Measurements from ENCODE around the gene LTO1. TPM values are rescaled to one million over a fixed set of nuclear protein-coding genes. Genes with fewer than 3 reads are reported as not detected.

LTO1 gene
- total RNA-seq, 1 experiment from 2014 or later: 36.7 TPM

GRCh38 chr11:69695581-69695980 lies 20.4 kb upstream of the LTO1 start:
- H3K4me3 Mint-ChIP-seq (ENCODE audit: low read depth, unreplicated experiment): no peak overlapping the region
- H3K4me1 Mint-ChIP-seq (ENCODE audit: low read depth, unreplicated experiment): peaks cover 21% of the 10 kb centered on the region
- CTCF ChIA-PET: interaction anchor here (0.7 kb wide), 1 partner anchor 160 kb away, joined by 3 read pairs; no protein-coding TSS in a partner anchor
- intact Hi-C loops (cut with micrococcal nuclease; ENCODE audit: unreplicated experiment): no loop called here
- no peaks in the 10 kb centered on the region for H3K27me3 Mint-ChIP-seq (ENCODE audit: unreplicated experiment)
- H3K9me3 Mint-ChIP-seq (ENCODE audit: low read depth, unreplicated experiment): peaks cover 7% of the 10 kb centered on the region
- no peak for TF ChIP-seq CTCF (IDR thresholded peaks at IDR 0.05; ENCODE audit: unreplicated experiment)
- H3K27ac Mint-ChIP-seq (ENCODE audit: unreplicated experiment): no peak overlapping the region
- no peak for DNase-seq
- H3K36me3 Mint-ChIP-seq (ENCODE audit: insufficient read depth, unreplicated experiment): peaks cover 2% of the 10 kb centered on the region
- no TSS peak for BruUV-seq (replicated peaks)

DNA sequence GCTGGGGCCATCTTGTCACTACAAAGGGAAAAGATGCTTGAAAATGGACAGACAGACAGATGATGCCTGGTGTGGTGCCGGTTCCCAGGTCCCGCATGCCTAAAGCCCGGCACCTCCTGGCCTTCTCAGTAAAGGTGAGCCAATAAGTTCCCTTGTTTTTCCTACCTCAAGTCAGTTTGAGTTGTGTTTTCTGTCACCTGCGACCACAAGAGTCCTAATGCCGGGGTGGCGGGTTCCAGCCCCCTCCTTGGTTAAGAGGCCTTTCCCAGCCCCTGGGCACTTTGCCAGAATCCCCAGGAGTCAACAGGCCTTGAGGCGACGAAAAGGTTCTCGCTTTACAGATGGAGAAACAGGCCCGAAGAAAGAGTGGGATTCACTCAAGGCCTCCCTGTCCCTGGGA lies 19.6 kb upstream of the LTO1 start:
- Mint-ChIP-seq H3K9me3 (ENCODE audit: low read depth, unreplicated experiment) (peaks cover 9% of the 10 kb centered on the region), H3K4me3 (ENCODE audit: low read depth, unreplicated experiment) (no peak overlapping the region), H3K36me3 (ENCODE audit: insufficient read depth, unreplicated experiment) (no peaks in the 10 kb centered on the region), H3K27me3 (ENCODE audit: unreplicated experiment) (no peaks in the 10 kb centered on the region), H3K4me1 (ENCODE audit: low read depth, unreplicated experiment) (peaks cover 21% of the 10 kb centered on the region), H3K27ac (ENCODE audit: unreplicated experiment) (no peak overlapping the region)
- CTCF ChIA-PET: no interaction called here
- DNase-seq: no peak
- no TSS peak for BruUV-seq (replicated peaks)
- intact Hi-C loops (cut with micrococcal nuclease; ENCODE audit: unreplicated experiment): no loop called here
- TF ChIP-seq CTCF (IDR thresholded peaks at IDR 0.05; ENCODE audit: unreplicated experiment): no peak

GRCh38 chr11:69692422-69692821 lies 17.3 kb upstream of the LTO1 start:
- no peak overlapping the region for H3K27ac Mint-ChIP-seq (ENCODE audit: unreplicated experiment)
- peaks cover 41% of the 10 kb centered on the region for H3K4me1 Mint-ChIP-seq (ENCODE audit: low read depth, unreplicated experiment)
- no peak for TF ChIP-seq CTCF (IDR thresholded peaks at IDR 0.05; ENCODE audit: unreplicated experiment)
- intact Hi-C loops (cut with micrococcal nuclease; ENCODE audit: unreplicated experiment): no loop called here
- peaks cover 7% of the 10 kb centered on the region for H3K36me3 Mint-ChIP-seq (ENCODE audit: insufficient read depth, unreplicated experiment)
- H3K4me3 Mint-ChIP-seq (ENCODE audit: low read depth, unreplicated experiment): no peak overlapping the region
- H3K9me3 Mint-ChIP-seq (ENCODE audit: low read depth, unreplicated experiment): peaks cover 9% of the 10 kb centered on the region
- CTCF ChIA-PET: no interaction called here
- no TSS peak for BruUV-seq (replicated peaks)
- no peaks in the 10 kb centered on the region for H3K27me3 Mint-ChIP-seq (ENCODE audit: unreplicated experiment)
- no peak for DNase-seq

- Mint-ChIP-seq H3K27me3 (ENCODE audit: unreplicated experiment) (no peaks in the 10 kb centered on the region), H3K27ac (ENCODE audit: unreplicated experiment) (peak overlapping the region; percentile 21), H3K9me3 (ENCODE audit: low read depth, unreplicated experiment) (peaks cover 9% of the 10 kb centered on the region), H3K4me1 (ENCODE audit: low read depth, unreplicated experiment) (peaks cover 36% of the 10 kb centered on the region), H3K4me3 (ENCODE audit: low read depth, unreplicated experiment) (no peak overlapping the region), H3K36me3 (ENCODE audit: insufficient read depth, unreplicated experiment) (peaks cover 7% of the 10 kb centered on the region)
- intact Hi-C loops (cut with micrococcal nuclease; ENCODE audit: unreplicated experiment): no loop called here
- TF ChIP-seq CTCF (IDR thresholded peaks at IDR 0.05; ENCODE audit: unreplicated experiment): no peak
- no TSS peak for BruUV-seq (replicated peaks)
- CTCF ChIA-PET: interaction anchor here (0.7 kb wide), 2 partner anchors 199 to 1582 kb away, joined by 8 read pairs; no protein-coding TSS in a partner anchor
- DNase-seq: no peak
Observed at GRCh38 chr11:69691463-69691862, 16.3 kb upstream of the LTO1 start.
